HG03103 (cell line): ENCODE data around the gene MMP26.

Experiments
- ATAC-seq: cut with Tn5 transposase; IDR thresholded peaks from one replicate; pipeline ENCODE4 v1.9.1; 2021; ENCODE audit warnings: low read depth; ENCODE audit not compliant: unreplicated experiment

MMP26 gene

GRCh38 chr11:4704054-4704789 is at the start of gene MMP26:
Gene MMP26 (plus strand): TSS chr11:4704784.
- no peak for ATAC-seq

- ATAC-seq: no peak
These were observed 45.7 kb upstream of the MMP26 start for GRCh38 chr11:4658629-4659445.

GRCh38 chr11:4662876-4663275 is 41.7 kb upstream of the MMP26 start:
- ATAC-seq: no peak

- ATAC-seq: no peak
These were observed 40.4 kb upstream of the MMP26 start for GRCh38 chr11:4664183-4664582.

- no peak for ATAC-seq
These were observed 39.8 kb upstream of the MMP26 start for GRCh38 chr11:4664786-4665185.

GRCh38 chr11:4665424-4665823 is 39.2 kb upstream of the MMP26 start:
- no peak for ATAC-seq

- no peak for ATAC-seq
These were observed 32.8 kb upstream of the MMP26 start for GRCh38 chr11:4671741-4672140.

- no peak for ATAC-seq
These were observed 32.1 kb upstream of the MMP26 start for GRCh38 chr11:4672470-4672869.

- ATAC-seq: no peak
These were observed 30.8 kb upstream of the MMP26 start for GRCh38 chr11:4673781-4674180.

GRCh38 chr11:4677948-4678347 is 26.6 kb upstream of the MMP26 start:
- no peak for ATAC-seq

GRCh38 chr11:4680341-4680740 is 24.2 kb upstream of the MMP26 start:
- ATAC-seq: no peak

GRCh38 chr11:4682623-4683419 is 21.8 kb upstream of the MMP26 start:
- no peak for ATAC-seq

- ATAC-seq: no peak
These were observed 19.8 kb upstream of the MMP26 start for GRCh38 chr11:4684631-4685285.

GRCh38 chr11:4695442-4695841 is 9.1 kb upstream of the MMP26 start:
- ATAC-seq: no peak

GRCh38 chr11:4697585-4697984 is 7.0 kb upstream of the MMP26 start, which contains the start of gene OR51E2:
Gene OR51E2 (minus strand): TSS chr11:4697853. CDS start chr11:4682711, 15,142 bp downstream.
- ATAC-seq: no peak

GRCh38 chr11:4699697-4700435 is 4.7 kb upstream of the MMP26 start:
- ATAC-seq: peak; percentile 92

- no peak for ATAC-seq
These were observed 4.2 kb upstream of the MMP26 start for GRCh38 chr11:4700436-4700820.

GRCh38 chr11:4704790-4705334 is 278 bp downstream of the MMP26 start:
- ATAC-seq: no peak

- no peak for ATAC-seq
These were observed 8.7 kb downstream of the MMP26 start for GRCh38 chr11:4713241-4713640.

GRCh38 chr11:4714300-4714699 is 9.7 kb downstream of the MMP26 start:
- ATAC-seq: no peak
